HepG2 (cell line): ENCODE measurements around the gene ICAM3. TPM values are rescaled to one million over a fixed set of nuclear protein-coding genes. Genes with fewer than 3 reads are reported as not detected.

Experiments
- ARHGAP35 ChIP-seq: sonication (generic); formaldehyde crosslinking; IDR thresholded peaks from 2 replicates; pipeline ENCODE4 v1.9.0; 2022; ENCODE audit warnings: mild to moderate bottlenecking, inconsistent platforms, moderate library complexity, missing genetic modification reagents, borderline replicate concordance
- ATRX ChIP-seq: sonication (generic); formaldehyde crosslinking; IDR thresholded peaks from 2 replicates; pipeline ENCODE4 v1.4.0; 2020; ENCODE audit warnings: missing genetic modification reagents, borderline replicate concordance
- CTCF ChIP-seq: sonication (generic); formaldehyde crosslinking; IDR thresholded peaks from 2 replicates; pipeline ENCODE4 v1.5.0; 2020; ENCODE audit warnings: mild to moderate bottlenecking, missing genetic modification reagents, moderate library complexity
- HNRNPH1 ChIP-seq: fragments of 200-400 bp; formaldehyde crosslinking; optimal IDR thresholded peaks from 2 replicates; pipeline ENCODE3; 2017; ENCODE audit warnings: mild to moderate bottlenecking, low read depth, low read length
- ISX ChIP-seq: sonication (generic); formaldehyde crosslinking; conservative IDR thresholded peaks from 2 replicates; pipeline ENCODE4 v1.5.0; 2020; ENCODE audit warnings: missing genetic modification reagents
- PRPF4 ChIP-seq: fragments of 200-400 bp; formaldehyde crosslinking; IDR thresholded peaks from 2 replicates; pipeline ENCODE4 v1.6.1; 2016; ENCODE audit warnings: low read length, low read depth; ENCODE audit not compliant: poor library complexity, severe bottlenecking
- PTBP1 ChIP-seq: fragments of 200-400 bp; formaldehyde crosslinking; IDR thresholded peaks from 2 replicates; pipeline ENCODE4 v1.6.1; 2018; ENCODE audit warnings: low read length, low read depth; ENCODE audit not compliant: poor library complexity, severe bottlenecking
- RBM22 ChIP-seq: fragments of 200-400 bp; formaldehyde crosslinking; optimal IDR thresholded peaks from 2 replicates; pipeline ENCODE3; 2017; ENCODE audit warnings: mild to moderate bottlenecking, low read length, moderate library complexity
- SUZ12 ChIP-seq: fragments of 150-350 bp; IDR thresholded peaks from 2 replicates; pipeline ENCODE4 v1.6.1; 2014; ENCODE audit warnings: low read depth, low read length
- UBTF ChIP-seq: sonication (generic); formaldehyde crosslinking; IDR thresholded peaks from 2 replicates; pipeline ENCODE4 v1.4.0; 2020; ENCODE audit warnings: mild to moderate bottlenecking, missing genetic modification reagents
- ZBTB14 ChIP-seq: sonication (generic); formaldehyde crosslinking; IDR thresholded peaks from 2 replicates; pipeline ENCODE4 v1.4.0; 2020; ENCODE audit warnings: missing genetic modification reagents
- ZBTB25 ChIP-seq: IDR thresholded peaks from 2 replicates; pipeline ENCODE4 v1.6.1; 2018; ENCODE audit warnings: missing genetic modification reagents
- ZFYVE20 ChIP-seq: sonication (generic); formaldehyde crosslinking; IDR thresholded peaks from 2 replicates; pipeline ENCODE4 v1.8.0; 2023; ENCODE audit warnings: low read depth, mild to moderate bottlenecking, moderate library complexity, missing genetic modification reagents, borderline replicate concordance
- ZNF350 ChIP-seq: sonication (generic); formaldehyde crosslinking; IDR thresholded peaks from 2 replicates; pipeline ENCODE4 v1.4.0; 2020; ENCODE audit warnings: mild to moderate bottlenecking, low read depth, missing genetic modification reagents, borderline replicate concordance
- ZNF549 ChIP-seq: sonication (generic); formaldehyde crosslinking; IDR thresholded peaks from 2 replicates; pipeline ENCODE4 v1.5.0; 2020; ENCODE audit warnings: missing genetic modification reagents
- ZNF691 ChIP-seq: sonication (generic); formaldehyde crosslinking; IDR thresholded peaks from 2 replicates; pipeline ENCODE4 v1.4.0; 2020; ENCODE audit warnings: missing genetic modification reagents, low read depth, mild to moderate bottlenecking, borderline replicate concordance
- ZNF775 ChIP-seq: sonication (generic); formaldehyde crosslinking; IDR thresholded peaks from 2 replicates; pipeline ENCODE4 v1.4.0; 2020; ENCODE audit warnings: missing genetic modification reagents, mild to moderate bottlenecking, moderate library complexity, borderline replicate concordance
- ZNF781 ChIP-seq: sonication (generic); formaldehyde crosslinking; IDR thresholded peaks from 2 replicates; pipeline ENCODE4 v1.5.1; 2020; ENCODE audit warnings: borderline replicate concordance, mild to moderate bottlenecking, missing genetic modification reagents; ENCODE audit errors: not compliant biosample characterization
- ZNF790 ChIP-seq: sonication (generic); formaldehyde crosslinking; IDR thresholded peaks from 2 replicates; pipeline ENCODE4 v1.8.0; 2022; ENCODE audit warnings: missing genetic modification reagents, mild to moderate bottlenecking, borderline replicate concordance
- ZNF839 ChIP-seq: sonication (generic); formaldehyde crosslinking; IDR thresholded peaks from 2 replicates; pipeline ENCODE4 v1.4.0; 2020; ENCODE audit warnings: missing genetic modification reagents, mild to moderate bottlenecking, borderline replicate concordance
- polyA plus RNA-seq, 8 experiments: library from polyadenylated mRNA; depleted of rRNA in 3 of 8; stranded (reverse) in 7 of 8; unstranded in 1 of 8; fragments of >200 nt; fragmentation: Illumina TruSeq in 4 of 8; extraction: Trizol in 4 of 8; gene quantifications; 2 replicates each; pipeline versions ENCODE4 v1.2.1 to v1.2.3, GENCODE V29; 2011 to 2016; ENCODE audit warnings: low read depth in 4 of 8, missing spikeins in 1 of 8, mixed read lengths in 1 of 8; ENCODE audit not compliant: insufficient read depth in 1 of 8
- total RNA-seq, 5 experiments: library from RNA; depleted of rRNA; stranded (reverse); fragments of >200 nt; fragmentation: Illumina TruSeq; extraction: Trizol; gene quantifications; 2 replicates each; pipeline ENCODE4 v1.2.3, GENCODE V29; 2016; ENCODE audit warnings: low read depth in 1 of 5

Gene ICAM3
- total and polyA plus RNA-seq, 2 of the 13 experiments (the other 11 are each of a cell fraction or from before 2014, with no cell fraction given) = 14.1 to 21.0 TPM

GRCh38 chr19:10332158-10332964 lies 7.1 kb downstream of the ICAM3 start (continued):
- no peak for TF ChIP-seq ZBTB14 (CRISPR knock-in tag)
- TF ChIP-seq ZNF790 (CRISPR knock-in tag) = no peak
- peak; percentile 12; the same call in 1 of the 2 replicates for TF ChIP-seq CTCF (CRISPR knock-in tag)
- TF ChIP-seq ZNF775 (CRISPR knock-in tag) = no peak
- no peak for TF ChIP-seq ZNF839
- TF ChIP-seq ISX (CRISPR knock-in tag) = no peak
- no peak for TF ChIP-seq ATRX
- TF ChIP-seq PRPF4 = no peak
- 0 out of 2 replicates have a peak, but pooled peaks have one; percentile 10 for TF ChIP-seq ZBTB25
- peak; percentile 61; the same call in 1 of the 2 replicates for TF ChIP-seq UBTF
- TF ChIP-seq ZNF350 (CRISPR knock-in tag) = no peak
- 0 out of 2 replicates have a peak, but pooled peaks have one; percentile 59 for TF ChIP-seq ZNF691
- TF ChIP-seq HNRNPH1 = no peak
- peak; percentile 42 for TF ChIP-seq RBM22
- no peak for TF ChIP-seq ZNF781 (CRISPR knock-in tag)
- TF ChIP-seq ZFYVE20 (CRISPR knock-in tag) = no peak
- TF ChIP-seq SUZ12 = no peak
- TF ChIP-seq ZNF549 (CRISPR knock-in tag) = no peak
- TF ChIP-seq ARHGAP35 (CRISPR knock-in tag) = peak; percentile 32; the same call in 1 of the 2 replicates
- no peak for TF ChIP-seq PTBP1
